Panc1 (cell line): ENCODE data around the gene NR3C1. TPM values are rescaled to one million over a fixed set of nuclear protein-coding genes. Genes with fewer than 3 reads are reported as not detected.

Source experiments
- ATAC-seq: fragments of 200-7000 bp; cut with Tn5 transposase; 2 replicates; pipeline ENCODE4 v1.9.1; 2020; ENCODE audit warnings: mild to moderate bottlenecking, moderate library complexity
- BruUV-seq: library from RNA; stranded (reverse); fragments of 400-500 nt; replicated peaks from 2 replicates; lab custom pipeline; 2021; lab: Mats Ljungman, UMichigan
- CTCF ChIA-PET: fragments of 300-600 bp; sonication (Branson Sonifier 250); formaldehyde crosslinking; loops from one replicate; lab custom pipeline; 2022; ENCODE audit warnings: antibody characterized with exemption; lab: Charles Lee
- POLR2A ChIA-PET: fragments of 300-600 bp; sonication (Branson Sonifier 250); formaldehyde crosslinking; loops from one replicate; lab custom pipeline; 2022; ENCODE audit warnings: antibody characterized with exemption; lab: Charles Lee
- DNase-seq: peaks from one replicate; pipeline ENCODE4 v3.0.0-alpha.2; 2010; ENCODE audit warnings: low read depth, low spot score
- H3K27ac ChIP-seq: 2 replicates; pipeline ENCODE4 v1.5.1; 2011; ENCODE audit warnings: mild to moderate bottlenecking, low read length, inconsistent platforms
- H3K27me3 ChIP-seq: fragments of 200-500 bp; sonication (Bioruptor generic); 2 replicates; pipeline ENCODE4 v1.6.0; 2014; ENCODE audit warnings: low read length, inconsistent platforms; ENCODE audit not compliant: control insufficient read depth, insufficient read depth
- H3K36me3 ChIP-seq: fragments of 200-500 bp; sonication (Bioruptor generic); 2 replicates; pipeline ENCODE4 v1.5.1; 2014; ENCODE audit warnings: inconsistent platforms, mild to moderate bottlenecking, low read length, moderate library complexity; ENCODE audit not compliant: control insufficient read depth, insufficient read depth
- H3K4me1 ChIP-seq: 2 replicates; pipeline ENCODE4 v1.5.1; 2011; ENCODE audit warnings: inconsistent platforms, mild to moderate bottlenecking, low read length, moderate library complexity; ENCODE audit not compliant: control insufficient read depth, insufficient read depth
- H3K4me3 ChIP-seq, 2 experiments: 2 replicates each; pipeline ENCODE4 v1.5.1; 2011 to 2012; ENCODE audit warnings: low read depth in 2 of 2, low read length in 2 of 2, mild to moderate bottlenecking in 2 of 2, inconsistent platforms in 1 of 2, moderate library complexity in 1 of 2
- H3K9me3 ChIP-seq: fragments of 200-500 bp; sonication (Bioruptor generic); 2 replicates; pipeline ENCODE4 v1.5.1; 2014; ENCODE audit warnings: low read depth, mild to moderate bottlenecking, inconsistent platforms, low read length, moderate library complexity; ENCODE audit not compliant: control insufficient read depth, insufficient read depth
- CTCF ChIP-seq: fragments of 450-650 bp; IDR thresholded peaks from 2 replicates; pipeline ENCODE4 v1.5.1; 2017; ENCODE audit warnings: mild to moderate bottlenecking
- POLR2AphosphoS5 ChIP-seq: IDR thresholded peaks from 2 replicates; pipeline ENCODE4 v1.6.1; 2012; ENCODE audit warnings: mild to moderate bottlenecking, low read depth, low read length, moderate library complexity
- REST ChIP-seq, 2 experiments: IDR thresholded peaks; 2 replicates each; pipeline ENCODE4 v1.6.1; 2011 to 2012; ENCODE audit warnings: low read depth in 2 of 2, control low read depth in 1 of 2, low read length in 1 of 2, mild to moderate bottlenecking in 1 of 2, moderate library complexity in 1 of 2; ENCODE audit not compliant: insufficient read depth in 1 of 2
- SIN3A ChIP-seq: IDR thresholded peaks from 2 replicates; pipeline ENCODE4 v1.6.1; 2012; ENCODE audit warnings: low read depth, mild to moderate bottlenecking, low read length, moderate library complexity, borderline replicate concordance; ENCODE audit not compliant: insufficient read depth
- TCF7L2 ChIP-seq: IDR thresholded peaks from 2 replicates; pipeline ENCODE4 v1.6.1; 2011; ENCODE audit warnings: mild to moderate bottlenecking, low read depth, low read length, inconsistent platforms
- in situ Hi-C: cut with HindIII; loops from 2 replicates; pipeline ENCODE4 v1.10.0; 2016; ENCODE audit warnings: low sequenced_read_pairs, low pct_unique_long_range_greater_than_20kb
- intact Hi-C: fragments of 100-400 bp; cut with micrococcal nuclease; formaldehyde crosslinking; loops from one replicate; pipeline ENCODE4 v1.10.0; 2022; ENCODE audit not compliant: unreplicated experiment
- total RNA-seq: library from RNA; stranded (reverse); gene quantifications from one replicate; pipeline ENCODE4 v1.2.1, GENCODE V29; 2021; ENCODE audit not compliant: unreplicated experiment

Gene NR3C1
- total RNA-seq, 1 experiment from 2014 or later = 52.6 TPM

GRCh38 chr5:143274952-143275351 lies 128.5 kb downstream of the NR3C1 start:
- H3K27me3 ChIP-seq = no peaks in the 10 kb centered on the region
- in situ Hi-C loops (no loop called here), intact Hi-C loops (no loop called here)
- DNase-seq (no peak), ATAC-seq (no peak)
- CTCF ChIA-PET = no interaction called here
- no peaks in the 10 kb centered on the region for H3K36me3 ChIP-seq
- TF ChIP-seq REST (IDR thresholded peaks at IDR 0.05; ENCODE audit: insufficient read depth in 1 of 2, low read depth in 2 of 2, low read length in 1 of 2) = no peak
- TF ChIP-seq TCF7L2 = no peak
- no peak for TF ChIP-seq SIN3A
- no peak for TF ChIP-seq CTCF
- no TSS peak for BruUV-seq
- H3K4me3 ChIP-seq = no peak overlapping the region
- POLR2A ChIA-PET = no interaction called here
- peaks cover 6% of the 10 kb centered on the region for H3K4me1 ChIP-seq
- H3K9me3 ChIP-seq = no peaks in the 10 kb centered on the region
- H3K27ac ChIP-seq = no peak overlapping the region

- ChIA-PET CTCF (no interaction called here), POLR2A (interaction anchor here (0.6 kb wide), 1 partner anchor 118 kb away, joined by 7 read pairs; no protein-coding TSS in a partner anchor)
- H3K27me3 ChIP-seq = no peaks in the 10 kb centered on the region
- BruUV-seq = no TSS peak
- TF ChIP-seq POLR2AphosphoS5 = no peak
- TF ChIP-seq CTCF = no peak
- no peak for TF ChIP-seq SIN3A
- no peak for TF ChIP-seq REST (IDR thresholded peaks at IDR 0.05; ENCODE audit: insufficient read depth in 1 of 2, low read depth in 2 of 2, low read length in 1 of 2)
- no peak for TF ChIP-seq TCF7L2
- in situ Hi-C loops (no loop called here), intact Hi-C loops (no loop called here)
- ATAC-seq (no peak), DNase-seq (no peak)
- no peaks in the 10 kb centered on the region for H3K9me3 ChIP-seq
- no peak overlapping the region for H3K4me3 ChIP-seq
- H3K4me1 ChIP-seq = no peaks in the 10 kb centered on the region
- no peaks in the 10 kb centered on the region for H3K36me3 ChIP-seq
- no peak overlapping the region for H3K27ac ChIP-seq
Measured at GRCh38 chr5:143271431-143271830, 132.1 kb downstream of the NR3C1 start.
